Measurements from ENCODE around the gene TPRG1L. TPM values are rescaled to one million over a fixed set of nuclear protein-coding genes. Genes with fewer than 3 reads are reported as not detected.

TPRG1L gene
- total and polyA plus RNA-seq, 10 of the 15 experiments (the other 5 are each of a cell fraction or from before 2014, with no cell fraction given) = 1.5 to 16.5 (median 8.0) TPM

- in situ Hi-C loops (cut with MboI) = no loop called here
- WGBS (ENCODE audit: insufficient coverage, insufficient replicate concordance, low lambda C conversion rate, missing lambda C conversion rate) = 39% methylated on average over 7 of the region's 7 CpGs
- no TSS peak for BruUV-seq (replicated peaks)
- RAD21 ChIA-PET (ENCODE audit: unreplicated experiment) = no interaction called here
- Histone ChIP-seq H3K36me3 (ENCODE audit: control insufficient read depth in 2 of 2, insufficient read depth in 2 of 2, low read length in 1 of 2) (no peaks in the 10 kb centered on the region), H3K79me2 (ENCODE audit: control insufficient read depth, insufficient read depth, low read length) (no peaks in the 10 kb centered on the region), H3K27me3 (replicated peaks in 1 of 2; ENCODE audit: control insufficient read depth in 2 of 2, insufficient read depth in 2 of 2, low read length in 1 of 2) (no peaks in the 10 kb centered on the region), H3K4me1 (ENCODE audit: control insufficient read depth, insufficient read depth, low read length) (no peaks in the 10 kb centered on the region), H2AFZ (ENCODE audit: control insufficient read depth, low read depth, low read length) (no peak overlapping the region), H3K4me3 (no peak overlapping the region), H3K4me2 (ENCODE audit: control insufficient read depth, insufficient read depth) (no peak overlapping the region), H3K9me3 (replicated peaks; ENCODE audit: control insufficient read depth, insufficient read depth, low read length) (no peaks in the 10 kb centered on the region; the same call in 2 of the 3 replicates), H4K20me1 (ENCODE audit: control insufficient read depth, insufficient read depth) (no peaks in the 10 kb centered on the region), H3K9ac (ENCODE audit: control insufficient read depth, insufficient read depth, low read length) (no peak overlapping the region), H3K27ac (ENCODE audit: control insufficient read depth, insufficient read depth) (no peak overlapping the region)
- TF ChIP-seq BCL3 (IDR thresholded peaks at IDR 0.05; ENCODE audit: borderline replicate concordance, insufficient read depth, low read depth, low read length, poor library complexity, severe bottlenecking) (peak; percentile 79), PBX3 (IDR thresholded peaks at IDR 0.05; ENCODE audit: insufficient replicate concordance, low read depth, low read length) (peak; percentile 36), SRF (IDR thresholded peaks at IDR 0.05; ENCODE audit: low read depth in 2 of 2, low read length in 2 of 2) (no peak), TBL1XR1 (IDR thresholded peaks at IDR 0.05; ENCODE audit: low read depth, low read length) (no peak), NFYA (IDR thresholded peaks at IDR 0.05; ENCODE audit: borderline replicate concordance, low read depth, low read length) (no peak), TCF3 (IDR thresholded peaks at IDR 0.05; ENCODE audit: borderline replicate concordance, insufficient read depth, low read depth, low read length) (0 out of 2 replicates have a peak, but pooled peaks have one; percentile 8), SMAD1 (IDR thresholded peaks at IDR 0.05; ENCODE audit: low read depth, partially characterized antibody) (no peak), SUPT20H (IDR thresholded peaks at IDR 0.05; ENCODE audit: borderline replicate concordance, control insufficient read depth, low read depth, low read length) (no peak), RCOR1 (conservative IDR thresholded peaks at IDR 0.05; ENCODE audit: low read depth, low read length) (no peak), RAD51 (IDR thresholded peaks at IDR 0.05) (no peak), SIN3A (IDR thresholded peaks at IDR 0.05; ENCODE audit: low read depth, low read length) (no peak), REST (IDR thresholded peaks at IDR 0.05; ENCODE audit: low read depth, low read length) (no peak), PKNOX1 (IDR thresholded peaks at IDR 0.05) (peak; percentile 83), ZNF622 (IDR thresholded peaks at IDR 0.05) (no peak), POU2F2 (IDR thresholded peaks at IDR 0.05; ENCODE audit: borderline replicate concordance, low read depth, low read length) (no peak), MTA2 (IDR thresholded peaks at IDR 0.05; ENCODE audit: low read depth) (no peak)
- intact Hi-C loops (cut with micrococcal nuclease; ENCODE audit: unreplicated experiment) = no loop called here
- no peak for FAIRE-seq
- SMC1A ChIA-PET (ENCODE audit: uncharacterized antibody, unreplicated experiment) = no interaction called here
- ATAC-seq = no peak
- POLR2A ChIA-PET = no interaction called here
- CTCF ChIA-PET = no interaction called here
- no peak for DNase-seq (ENCODE audit: low read depth, low spot score)
Measured at GRCh38 chr1:3584915-3585314, 39.9 kb upstream of the TPRG1L start.

Data from GM12878 (cell line).